Kidney (tissue), 14 donors: Measurements from ENCODE around the gene CTNNA2. TPM values are rescaled to one million over a fixed set of nuclear protein-coding genes. Genes with fewer than 3 reads are reported as not detected.

Experiments used
- DNase-seq, 5 donors: peaks; one replicate each; pipeline ENCODE4 v3.0.0-alpha.2; 2013 to 2020
- FAIRE-seq: peaks from 2 replicates; lab custom pipeline; 2012; peaks lifted over from hg19 to GRCh38; lab: Jason Lieb, UNC
- H3K27ac ChIP-seq, 2 donors: one replicate each; pipeline ENCODE4 v1.7.0; 2013; ENCODE audit warnings: low read depth in 2 of 2, low read length in 2 of 2, inconsistent platforms in 1 of 2
- H3K27me3 ChIP-seq: one replicate; pipeline ENCODE4 v1.7.1; 2013; ENCODE audit warnings: low read length, inconsistent platforms; ENCODE audit not compliant: control insufficient read depth, insufficient read depth
- H3K36me3 ChIP-seq, 3 donors: one replicate each; pipeline versions ENCODE4 v1.7.0 to v1.7.1; 2013; ENCODE audit warnings: low read length in 3 of 3, control low read depth in 1 of 3, inconsistent platforms in 1 of 3; ENCODE audit not compliant: insufficient read depth in 3 of 3, control insufficient read depth in 2 of 3
- H3K4me1 ChIP-seq, 3 donors: one replicate each; pipeline versions ENCODE4 v1.7.0 to v1.7.1; 2013; ENCODE audit warnings: low read length in 3 of 3, inconsistent platforms in 1 of 3, low read depth in 1 of 3; ENCODE audit not compliant: control insufficient read depth in 2 of 3, insufficient read depth in 2 of 3
- H3K4me3 ChIP-seq, 3 donors: one replicate each; pipeline versions ENCODE4 v1.7.0 to v1.8.1; 2013; ENCODE audit warnings: low read length in 3 of 3, control low read depth in 1 of 3, inconsistent platforms in 1 of 3
- H3K9ac ChIP-seq, 3 donors: one replicate each; pipeline versions ENCODE4 v1.7.0 to v1.7.1; 2013; ENCODE audit warnings: low read length in 3 of 3, control low read depth in 1 of 3, inconsistent platforms in 1 of 3
- H3K9me3 ChIP-seq, 3 donors: one replicate each; pipeline versions ENCODE4 v1.7.0 to v1.7.1; 2013; ENCODE audit warnings: low read length in 3 of 3, control low read depth in 1 of 3, inconsistent platforms in 1 of 3; ENCODE audit not compliant: control insufficient read depth in 2 of 3, insufficient read depth in 1 of 3
- CTCF ChIP-seq: IDR thresholded peaks from 3 replicates; pipeline ENCODE4 v1.5.1; 2012; ENCODE audit warnings: mild to moderate bottlenecking, moderate library complexity, borderline replicate concordance; ENCODE audit not compliant: insufficient read depth; ENCODE audit errors: extremely low read depth
- intact Hi-C: fragments of 100-400 bp; cut with DNase I; formaldehyde crosslinking; loops from one replicate; pipeline ENCODE4 v1.11.1; 2022
- polyA plus RNA-seq: library from polyadenylated mRNA; stranded (reverse); fragments of 350-450 nt; fragmentation: Illumina TruSeq; extraction: RNeasy Lipid Tissue Mini Kit (QIAGEN cat#74804); gene quantifications from one replicate; pipeline ENCODE4 v1.2.3, GENCODE V29; 2014; ENCODE audit warnings: low read depth, low replicate concordance; ENCODE audit not compliant: insufficient read depth
- total RNA-seq: library from RNA; stranded (reverse); fragmentation: NEBNext Ultra II Directional; extraction: Animal tissue kit (Norgen Biotek cat#: 25700); gene quantifications from one replicate; pipeline ENCODE4 v1.2.1, GENCODE V29; 2021
- donor health status: control.
- donor health status: control.
- donor health status: control.
- donor health status: control.
- donor health status: control.
- donor health status: DM: yes; HTN: yes; CAD: no.
- donor health status: Normal renal cell carcinoma (clear cell type).

Gene CTNNA2
- total and polyA plus RNA-seq, 2 donors from 2014 or later = 0.47 TPM; not detected in 1

DNA sequence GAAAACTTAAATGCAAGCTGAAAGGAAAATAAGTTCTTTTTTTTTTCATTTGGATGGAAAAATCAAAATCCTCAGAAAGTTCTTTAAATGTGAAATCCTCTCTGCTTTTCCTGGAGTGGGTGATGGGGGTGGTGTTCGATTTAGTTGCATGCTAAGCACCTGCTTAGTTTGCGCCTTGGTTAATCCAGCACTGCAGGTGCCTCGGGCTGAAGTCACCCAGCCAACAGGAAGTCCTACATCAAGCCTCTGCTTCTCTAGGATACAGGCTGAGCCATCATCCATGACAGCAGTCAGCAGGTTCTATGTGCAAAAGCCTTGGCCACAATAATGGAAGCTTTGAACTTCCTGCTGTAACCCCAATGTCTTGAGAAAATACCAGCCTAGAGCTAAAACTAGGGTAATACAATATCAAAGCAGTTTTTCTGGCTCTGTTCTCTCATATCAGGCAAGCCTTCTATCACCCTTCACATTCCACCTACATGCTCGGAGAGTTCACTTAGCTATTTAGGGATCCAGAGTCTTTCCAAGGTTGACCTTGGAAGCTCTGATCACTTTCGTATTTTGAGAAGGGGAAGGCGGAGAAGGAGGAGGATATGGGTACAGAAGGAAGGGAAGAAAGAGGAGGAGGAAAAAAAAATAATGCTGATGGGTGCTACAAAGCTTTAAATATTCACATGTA is 907.8 kb downstream of the CTNNA2 start:
- Histone ChIP-seq H3K4me1 (no peaks in the 10 kb centered on the region), H3K4me3 (no peak overlapping the region), H3K9me3 (no peaks in the 10 kb centered on the region), H3K27me3 (no peaks in the 10 kb centered on the region), H3K27ac (no peak overlapping the region), H3K9ac (no peak overlapping the region), H3K36me3 (no peaks in the 10 kb centered on the region)
- no peak for TF ChIP-seq CTCF
- intact Hi-C loops = no loop called here
- FAIRE-seq = no peak
- peak in 3 of 5 donors; percentile 13 to 33 (median 28) for DNase-seq

- H3K36me3 ChIP-seq = no peaks in the 10 kb centered on the region
- H3K4me1 ChIP-seq = peaks cover 0 to 16% (median 3%) of the 10 kb centered on the region in 3 donors
- peak; percentile 8 for FAIRE-seq
- H3K9ac ChIP-seq = no peak overlapping the region
- intact Hi-C loops = no loop called here
- TF ChIP-seq CTCF = peak; percentile 20
- H3K4me3 ChIP-seq = no peak overlapping the region
- no peaks in the 10 kb centered on the region for H3K9me3 ChIP-seq
- peak in 3 of 5 donors; percentile 16 to 51 (median 29) for DNase-seq
- H3K27ac ChIP-seq = no peak overlapping the region
- H3K27me3 ChIP-seq = no peaks in the 10 kb centered on the region
Observed at GRCh38 chr2:80429251-80429650, 916.4 kb downstream of the CTNNA2 start.

DNA sequence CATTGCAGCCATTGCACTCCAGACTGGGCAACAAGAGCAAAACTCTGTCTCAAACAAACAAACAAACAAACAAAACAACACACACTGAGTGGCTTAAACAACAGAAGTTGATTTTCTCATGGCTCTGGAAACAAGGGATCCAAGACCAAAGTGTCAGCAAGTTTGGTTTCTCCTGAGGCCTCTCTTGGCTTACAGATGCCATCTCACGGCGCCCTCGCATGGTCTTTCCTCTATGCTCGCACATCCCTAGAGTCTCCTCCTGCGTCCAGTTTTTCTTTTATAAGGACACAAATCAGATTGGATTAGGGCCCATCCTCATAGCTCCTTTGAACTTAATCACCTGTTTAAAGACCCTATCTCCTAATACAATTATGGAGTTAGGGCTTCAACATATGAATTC is 925.1 kb downstream of the CTNNA2 start:
- H3K36me3 ChIP-seq = no peaks in the 10 kb centered on the region
- H3K9me3 ChIP-seq = no peaks in the 10 kb centered on the region
- intact Hi-C loops = no loop called here
- H3K4me1 ChIP-seq = peaks cover 0 to 7% (median 2%) of the 10 kb centered on the region in 3 donors
- H3K27ac ChIP-seq = no peak overlapping the region
- no peak for DNase-seq
- H3K4me3 ChIP-seq = no peak overlapping the region
- no peaks in the 10 kb centered on the region for H3K27me3 ChIP-seq
- no peak for TF ChIP-seq CTCF
- H3K9ac ChIP-seq = no peak overlapping the region
- no peak for FAIRE-seq
